ENCODE measurements around the gene EIF4EBP2. TPM values are rescaled to one million over a fixed set of nuclear protein-coding genes. Genes with fewer than 3 reads are reported as not detected.

Gene EIF4EBP2
- total RNA-seq, 2 experiments from 2014 or later, result 56.1 to 68.7 TPM

GRCh38 chr10:70367195-70367796, 36.6 kb upstream of the EIF4EBP2 start:
- DNase-seq, result no peak
- peaks cover 10% of the 10 kb centered on the region for H3K4me1 Mint-ChIP-seq
- ChIA-PET POLR2A (no interaction called here), CTCF (interaction anchor here (1.8 kb wide), 1 partner anchor 146 kb away, joined by 8 read pairs; no protein-coding TSS in a partner anchor)
- no peaks in the 10 kb centered on the region for H3K36me3 Mint-ChIP-seq (ENCODE audit: low read depth)
- H3K9me3 Mint-ChIP-seq, result no peaks in the 10 kb centered on the region
- H3K27ac Mint-ChIP-seq, result no peak overlapping the region
- H3K4me3 Mint-ChIP-seq, result no peak overlapping the region
- no peaks in the 10 kb centered on the region for H3K27me3 Mint-ChIP-seq

GRCh38 chr10:70368774-70369482, 35.0 kb upstream of the EIF4EBP2 start:
- POLR2A ChIA-PET, result no interaction called here
- Mint-ChIP-seq H3K27ac (no peak overlapping the region), H3K27me3 (no peaks in the 10 kb centered on the region)

GRCh38 chr10:70369498-70370018, 34.4 kb upstream of the EIF4EBP2 start:
- Mint-ChIP-seq H3K27me3 (no peaks in the 10 kb centered on the region), H3K27ac (no peak overlapping the region), H3K9me3 (no peaks in the 10 kb centered on the region), H3K36me3 (ENCODE audit: low read depth) (peaks cover 1% of the 10 kb centered on the region), H3K4me1 (peaks cover 3% of the 10 kb centered on the region), H3K4me3 (no peak overlapping the region)
- ChIA-PET CTCF (no interaction called here), POLR2A (no interaction called here)
- DNase-seq, result no peak

More at GRCh38 chr10:70368774-70369482, 35.0 kb upstream of the EIF4EBP2 start:
- CTCF ChIA-PET, result interaction anchor here (1.8 kb wide), 1 partner anchor 147 kb away, joined by 8 read pairs; no protein-coding TSS in a partner anchor
- Mint-ChIP-seq H3K9me3 (no peaks in the 10 kb centered on the region), H3K36me3 (ENCODE audit: low read depth) (peaks cover 1% of the 10 kb centered on the region), H3K4me3 (no peak overlapping the region), H3K4me1 (peaks cover 9% of the 10 kb centered on the region)
- no peak for DNase-seq

GRCh38 chr10:70370766-70371165, 33.2 kb upstream of the EIF4EBP2 start:
- H3K9me3 Mint-ChIP-seq, result no peaks in the 10 kb centered on the region
- CTCF ChIA-PET, result interaction anchor here (1.9 kb wide), 1 partner anchor 149 kb away, joined by 6 read pairs; no protein-coding TSS in a partner anchor
- no peak for DNase-seq
- H3K4me3 Mint-ChIP-seq, result no peak overlapping the region
- H3K4me1 Mint-ChIP-seq, result no peaks in the 10 kb centered on the region
- peaks cover 1% of the 10 kb centered on the region for H3K36me3 Mint-ChIP-seq (ENCODE audit: low read depth)
- no peaks in the 10 kb centered on the region for H3K27me3 Mint-ChIP-seq
- POLR2A ChIA-PET, result no interaction called here
- no peak overlapping the region for H3K27ac Mint-ChIP-seq

GRCh38 chr10:70371846-70372245, 32.1 kb upstream of the EIF4EBP2 start:
- POLR2A ChIA-PET, result no interaction called here
- Mint-ChIP-seq H3K36me3 (ENCODE audit: low read depth) (peaks cover 1% of the 10 kb centered on the region), H3K27me3 (no peaks in the 10 kb centered on the region), H3K4me3 (no peak overlapping the region), H3K4me1 (no peaks in the 10 kb centered on the region), H3K9me3 (no peaks in the 10 kb centered on the region), H3K27ac (no peak overlapping the region)
- CTCF ChIA-PET, result interaction anchor here (1.9 kb wide), 1 partner anchor 150 kb away, joined by 6 read pairs; no protein-coding TSS in a partner anchor
- no peak for DNase-seq

GRCh38 chr10:70374775-70375614, 28.9 kb upstream of the EIF4EBP2 start:
- ChIA-PET POLR2A (no interaction called here), CTCF (interaction anchor here (0.9 to 2.9 kb wide), 6 partner anchors 11 to 153 kb away, joined by 3 to 21 read pairs (median 4); no protein-coding TSS in a partner anchor)
- H3K27ac Mint-ChIP-seq, result no peak overlapping the region
- no peaks in the 10 kb centered on the region for H3K27me3 Mint-ChIP-seq
- peaks cover 6% of the 10 kb centered on the region for H3K36me3 Mint-ChIP-seq (ENCODE audit: low read depth)
- no peak for DNase-seq
- H3K9me3 Mint-ChIP-seq, result peaks cover 9% of the 10 kb centered on the region
- no peaks in the 10 kb centered on the region for H3K4me1 Mint-ChIP-seq
- H3K4me3 Mint-ChIP-seq, result no peak overlapping the region

GRCh38 chr10:70376436-70377378, 27.2 kb upstream of the EIF4EBP2 start:
- H3K36me3 Mint-ChIP-seq (ENCODE audit: low read depth), result peaks cover 6% of the 10 kb centered on the region
- ChIA-PET CTCF (interaction anchor here (0.5 to 2.5 kb wide), 3 partner anchors 11 to 155 kb away, joined by 3 to 9 read pairs (median 4); no protein-coding TSS in a partner anchor), POLR2A (no interaction called here)

GRCh38 chr10:70378122-70378521, 25.8 kb upstream of the EIF4EBP2 start:
- H3K4me1 Mint-ChIP-seq, result peaks cover 21% of the 10 kb centered on the region
- DNase-seq, result no peak
- H3K27me3 Mint-ChIP-seq, result no peaks in the 10 kb centered on the region
- CTCF ChIA-PET, result interaction anchor here (2.0 to 3.7 kb wide), 2 partner anchors 14 to 23 kb away, joined by 8 to 21 read pairs; no protein-coding TSS in a partner anchor
- peaks cover 9% of the 10 kb centered on the region for H3K9me3 Mint-ChIP-seq
- H3K27ac Mint-ChIP-seq, result no peak overlapping the region
- no peak overlapping the region for H3K4me3 Mint-ChIP-seq
- POLR2A ChIA-PET, result no interaction called here
- peaks cover 5% of the 10 kb centered on the region for H3K36me3 Mint-ChIP-seq (ENCODE audit: low read depth)

More at GRCh38 chr10:70376436-70377378, 27.2 kb upstream of the EIF4EBP2 start:
- H3K4me3 Mint-ChIP-seq, result no peak overlapping the region
- no peaks in the 10 kb centered on the region for H3K27me3 Mint-ChIP-seq
- H3K9me3 Mint-ChIP-seq, result peaks cover 9% of the 10 kb centered on the region
- no peak for DNase-seq
- H3K4me1 Mint-ChIP-seq, result peaks cover 14% of the 10 kb centered on the region
- no peak overlapping the region for H3K27ac Mint-ChIP-seq

- Mint-ChIP-seq H3K9me3 (peaks cover 9% of the 10 kb centered on the region), H3K36me3 (ENCODE audit: low read depth) (peaks cover 5% of the 10 kb centered on the region), H3K27ac (no peak overlapping the region), H3K4me1 (peaks cover 21% of the 10 kb centered on the region), H3K4me3 (no peak overlapping the region), H3K27me3 (no peaks in the 10 kb centered on the region)
- ChIA-PET POLR2A (interaction anchor here (0.5 kb wide), 1 partner anchor 629 kb away, joined by 3 read pairs; no protein-coding TSS in a partner anchor), CTCF (interaction anchor here (0.6 to 3.7 kb wide), 5 partner anchors 15 to 233 kb away, joined by 3 to 21 read pairs (median 6); partner anchors contain the start of gene TYSND1)
- no peak for DNase-seq
These were observed 24.3 kb upstream of the EIF4EBP2 start for GRCh38 chr10:70379581-70380176.

- Mint-ChIP-seq H3K4me3 (peak overlapping the region; percentile 84), H3K36me3 (ENCODE audit: low read depth) (peaks cover 5% of the 10 kb centered on the region), H3K27ac (no peak overlapping the region), H3K9me3 (peaks cover 9% of the 10 kb centered on the region), H3K4me1 (peaks cover 21% of the 10 kb centered on the region), H3K27me3 (no peaks in the 10 kb centered on the region)
- no peak for DNase-seq
- ChIA-PET CTCF (interaction anchor here (0.6 to 3.7 kb wide), 6 partner anchors 16 to 265 kb away, joined by 3 to 21 read pairs (median 4); partner anchors contain the start of gene TYSND1), POLR2A (interaction anchor here (0.5 kb wide), 1 partner anchor 629 kb away, joined by 3 read pairs; no protein-coding TSS in a partner anchor)
These were observed 23.4 kb upstream of the EIF4EBP2 start for GRCh38 chr10:70380350-70381135.
